Measurements from ENCODE around the gene CDR2L. TPM values are rescaled to one million over a fixed set of nuclear protein-coding genes. Genes with fewer than 3 reads are reported as not detected.
"Not testable (repeated sequence)": the region's sequence is repeated elsewhere in the genome, so short reads cannot be mapped to it uniquely, and the experiment has no call there.

CDR2L gene
- total RNA-seq, 1 donor from 2014 or later = 1.8 TPM

- H3K4me3 Mint-ChIP-seq = peak overlapping the region; percentile 90
- H3K9me3 Mint-ChIP-seq = no peaks in the 10 kb centered on the region
- intact Hi-C loops (cut with micrococcal nuclease) = no loop called here
- peaks cover 39% of the 10 kb centered on the region for H3K27me3 Mint-ChIP-seq
- H3K27ac Mint-ChIP-seq = peak overlapping the region; percentile 64
- no peak for DNase-seq
- H3K36me3 Mint-ChIP-seq (ENCODE audit: low read depth) = no peaks in the 10 kb centered on the region
- peaks cover 10% of the 10 kb centered on the region for H3K4me1 Mint-ChIP-seq
Observed at GRCh38 chr17:74981318-74981978, 6.0 kb upstream of the CDR2L start.

- Mint-ChIP-seq H3K4me3 (peak overlapping the region; percentile 90), H3K9me3 (no peaks in the 10 kb centered on the region), H3K36me3 (ENCODE audit: low read depth) (no peaks in the 10 kb centered on the region), H3K27ac (peak overlapping the region; percentile 64), H3K27me3 (peaks cover 41% of the 10 kb centered on the region), H3K4me1 (peaks cover 16% of the 10 kb centered on the region)
- intact Hi-C loops (cut with micrococcal nuclease) = no loop called here
- DNase-seq = peak; percentile 95
Observed at GRCh38 chr17:74981979-74982662, 5.3 kb upstream of the CDR2L start.

GRCh38 chr17:74982663-74983313 lies 4.6 kb upstream of the CDR2L start:
- H3K36me3 Mint-ChIP-seq (ENCODE audit: low read depth); H3K9me3 Mint-ChIP-seq; H3K27ac Mint-ChIP-seq; DNase-seq; intact Hi-C loops (cut with micrococcal nuclease): not testable (repeated sequence)
- Mint-ChIP-seq H3K4me3 (peak overlapping the region; percentile 90), H3K27me3 (peaks cover 43% of the 10 kb centered on the region), H3K4me1 (peaks cover 18% of the 10 kb centered on the region)

- H3K27me3 Mint-ChIP-seq = peaks cover 43% of the 10 kb centered on the region
- intact Hi-C loops (cut with micrococcal nuclease) = loop anchor here (2.0 kb wide), 1 partner anchor 47 kb away; no protein-coding TSS in a partner anchor
- H3K9me3 Mint-ChIP-seq = no peaks in the 10 kb centered on the region
- H3K4me3 Mint-ChIP-seq = no peak overlapping the region
- no peak overlapping the region for H3K27ac Mint-ChIP-seq
- H3K4me1 Mint-ChIP-seq = peaks cover 19% of the 10 kb centered on the region
- no peaks in the 10 kb centered on the region for H3K36me3 Mint-ChIP-seq (ENCODE audit: low read depth)
- no peak for DNase-seq
Observed at GRCh38 chr17:74986206-74986576, 1.2 kb upstream of the CDR2L start.

- H3K36me3 Mint-ChIP-seq (ENCODE audit: low read depth) = no peaks in the 10 kb centered on the region
- H3K9me3 Mint-ChIP-seq = no peaks in the 10 kb centered on the region
- H3K4me1 Mint-ChIP-seq = peaks cover 12% of the 10 kb centered on the region
- H3K4me3 Mint-ChIP-seq = peak overlapping the region; percentile 77
- intact Hi-C loops (cut with micrococcal nuclease) = loop anchor here (1.0 to 2.0 kb wide), 2 partner anchors 24 to 45 kb away; partner anchors contain the start of gene MRPL58
- H3K27me3 Mint-ChIP-seq = peaks cover 53% of the 10 kb centered on the region
- DNase-seq = peak; percentile 77
- H3K27ac Mint-ChIP-seq = no peak overlapping the region
Observed at GRCh38 chr17:74987909-74988711, 678 bp downstream of the CDR2L start.

GRCh38 chr17:74990581-74991105 lies 3.2 kb downstream of the CDR2L start:
- H3K4me1 Mint-ChIP-seq = peaks cover 12% of the 10 kb centered on the region
- H3K27ac Mint-ChIP-seq = no peak overlapping the region
- peaks cover 41% of the 10 kb centered on the region for H3K27me3 Mint-ChIP-seq
- H3K4me3 Mint-ChIP-seq = no peak overlapping the region
- DNase-seq = no peak
- no peaks in the 10 kb centered on the region for H3K9me3 Mint-ChIP-seq
- intact Hi-C loops (cut with micrococcal nuclease) = no loop called here
- H3K36me3 Mint-ChIP-seq (ENCODE audit: low read depth) = no peaks in the 10 kb centered on the region

GRCh38 chr17:74992223-74992622 lies 4.8 kb downstream of the CDR2L start:
- peaks cover 4% of the 10 kb centered on the region for H3K4me1 Mint-ChIP-seq
- no peaks in the 10 kb centered on the region for H3K36me3 Mint-ChIP-seq (ENCODE audit: low read depth)
- H3K9me3 Mint-ChIP-seq = no peaks in the 10 kb centered on the region
- H3K4me3 Mint-ChIP-seq = no peak overlapping the region
- peaks cover 31% of the 10 kb centered on the region for H3K27me3 Mint-ChIP-seq
- H3K27ac Mint-ChIP-seq = no peak overlapping the region
- no peak for DNase-seq
- intact Hi-C loops (cut with micrococcal nuclease) = no loop called here

GRCh38 chr17:74994440-74994839 lies 7.0 kb downstream of the CDR2L start:
- no peak overlapping the region for H3K4me3 Mint-ChIP-seq
- H3K36me3 Mint-ChIP-seq (ENCODE audit: low read depth) = no peaks in the 10 kb centered on the region
- H3K9me3 Mint-ChIP-seq = no peaks in the 10 kb centered on the region
- no peak for DNase-seq
- intact Hi-C loops (cut with micrococcal nuclease) = no loop called here
- H3K4me1 Mint-ChIP-seq = peaks cover 9% of the 10 kb centered on the region
- peaks cover 21% of the 10 kb centered on the region for H3K27me3 Mint-ChIP-seq
- H3K27ac Mint-ChIP-seq = no peak overlapping the region

- Mint-ChIP-seq H3K4me3 (no peak overlapping the region), H3K4me1 (peaks cover 9% of the 10 kb centered on the region), H3K36me3 (ENCODE audit: low read depth) (no peaks in the 10 kb centered on the region), H3K27me3 (peaks cover 16% of the 10 kb centered on the region), H3K27ac (no peak overlapping the region), H3K9me3 (no peaks in the 10 kb centered on the region)
- intact Hi-C loops (cut with micrococcal nuclease) = no loop called here
- DNase-seq = no peak
Observed at GRCh38 chr17:74995847-74996246, 8.4 kb downstream of the CDR2L start.

- no peak overlapping the region for H3K4me3 Mint-ChIP-seq
- H3K4me1 Mint-ChIP-seq = peaks cover 12% of the 10 kb centered on the region
- DNase-seq = no peak
- peaks cover 2% of the 10 kb centered on the region for H3K27me3 Mint-ChIP-seq
- H3K27ac Mint-ChIP-seq = no peak overlapping the region
- no peaks in the 10 kb centered on the region for H3K9me3 Mint-ChIP-seq
- intact Hi-C loops (cut with micrococcal nuclease) = no loop called here
- H3K36me3 Mint-ChIP-seq (ENCODE audit: low read depth) = no peaks in the 10 kb centered on the region
Observed at GRCh38 chr17:74998783-74999182, 11.4 kb downstream of the CDR2L start.

GRCh38 chr17:74999523-74999922 lies 12.1 kb downstream of the CDR2L start:
- Mint-ChIP-seq H3K27me3 (peaks cover 2% of the 10 kb centered on the region), H3K9me3 (no peaks in the 10 kb centered on the region), H3K4me1 (peaks cover 12% of the 10 kb centered on the region), H3K36me3 (ENCODE audit: low read depth) (no peaks in the 10 kb centered on the region), H3K4me3 (no peak overlapping the region), H3K27ac (no peak overlapping the region)
- intact Hi-C loops (cut with micrococcal nuclease) = no loop called here
- DNase-seq = no peak

- H3K36me3 Mint-ChIP-seq (ENCODE audit: low read depth) = no peaks in the 10 kb centered on the region
- H3K4me3 Mint-ChIP-seq = no peak overlapping the region
- intact Hi-C loops (cut with micrococcal nuclease) = no loop called here
- DNase-seq = no peak
- peaks cover 2% of the 10 kb centered on the region for H3K27me3 Mint-ChIP-seq
- no peaks in the 10 kb centered on the region for H3K9me3 Mint-ChIP-seq
- peaks cover 12% of the 10 kb centered on the region for H3K4me1 Mint-ChIP-seq
- no peak overlapping the region for H3K27ac Mint-ChIP-seq
Observed at GRCh38 chr17:75001915-75002843, 14.7 kb downstream of the CDR2L start.

Data from activated CD4-positive, alpha-beta T cell treated with anti-CD3 and anti-CD28 coated beads, Interleukin-2, amount 10 ng/mL, durations not matched to agents 24 days and 14 days (primary cell).